Measurements from ENCODE around the gene LGALS3BP.
"Not testable (repeated sequence)": the region's sequence is repeated elsewhere in the genome, so short reads cannot be mapped to it uniquely, and the experiment has no call there.

The LGALS3BP gene

GRCh38 chr17:78979780-78980623 lies at the start of gene LGALS3BP:
Gene LGALS3BP, minus strand, starts transcription at chr17:78979923. Its CDS starts 2,732 bp downstream, at chr17:78977191.
- no peak for DNase-seq (ENCODE audit: low read depth)

GRCh38 chr17:79028496-79029326 lies 49.0 kb upstream of the LGALS3BP start:
- no peak for DNase-seq (ENCODE audit: low read depth)

- no peak for DNase-seq (ENCODE audit: low read depth)
These were observed 48.3 kb upstream of the LGALS3BP start for GRCh38 chr17:79027925-79028491.

GRCh38 chr17:79027274-79027924 lies 47.7 kb upstream of the LGALS3BP start:
- DNase-seq (ENCODE audit: low read depth): no peak

- no peak for DNase-seq (ENCODE audit: low read depth)
These were observed 46.9 kb upstream of the LGALS3BP start for GRCh38 chr17:79026376-79027273.

GRCh38 chr17:79024901-79025737 lies 45.4 kb upstream of the LGALS3BP start:
- no peak for DNase-seq (ENCODE audit: low read depth)

GRCh38 chr17:79023886-79024771 lies 44.4 kb upstream of the LGALS3BP start, which contains the start of gene C1QTNF1:
Gene C1QTNF1, plus strand, starts transcription at chr17:79024169. Its CDS starts 19,800 bp downstream, at chr17:79043969.
- DNase-seq (ENCODE audit: low read depth): no peak

- DNase-seq (ENCODE audit: low read depth): no peak
These were observed 43.5 kb upstream of the LGALS3BP start for GRCh38 chr17:79023180-79023705.

- no peak for DNase-seq (ENCODE audit: low read depth)
These were observed 42.8 kb upstream of the LGALS3BP start for GRCh38 chr17:79022507-79022991.

- DNase-seq (ENCODE audit: low read depth): not testable (repeated sequence)
These were observed 42.2 kb upstream of the LGALS3BP start for GRCh38 chr17:79021929-79022328.

GRCh38 chr17:79020631-79021301 lies 41.0 kb upstream of the LGALS3BP start:
- no peak for DNase-seq (ENCODE audit: low read depth)

- DNase-seq (ENCODE audit: low read depth): no peak
These were observed 40.2 kb upstream of the LGALS3BP start for GRCh38 chr17:79019632-79020584.

GRCh38 chr17:79019261-79019631 lies 39.5 kb upstream of the LGALS3BP start:
- no peak for DNase-seq (ENCODE audit: low read depth)

GRCh38 chr17:79018370-79018695 lies 38.6 kb upstream of the LGALS3BP start:
- DNase-seq (ENCODE audit: low read depth): no peak

GRCh38 chr17:79017546-79018369 lies 38.0 kb upstream of the LGALS3BP start:
- no peak for DNase-seq (ENCODE audit: low read depth)

- DNase-seq (ENCODE audit: low read depth): no peak
These were observed 34.5 kb upstream of the LGALS3BP start for GRCh38 chr17:79014158-79014758.

Data from stimulated activated CD8-positive, alpha-beta memory T cell treated with anti-CD3 and anti-CD28 coated beads, Interleukin-7, amount 100 ng/mL, for 24 hours (primary cell).